H1 (cell line): ENCODE data around the gene DACT3. TPM values are rescaled to one million over a fixed set of nuclear protein-coding genes. Genes with fewer than 3 reads are reported as not detected.

ENCODE experiments used
- BACH1 ChIP-seq: IDR thresholded peaks from 2 replicates; pipeline ENCODE4 v1.6.1; 2012; ENCODE audit warnings: low read length, improper control_type of control experiment
- CHD2 ChIP-seq: IDR thresholded peaks from 2 replicates; pipeline ENCODE4 v1.6.1; 2012; ENCODE audit warnings: low read length, improper control_type of control experiment
- CHD7 ChIP-seq: fragments of 300-600 bp; sonication (generic); IDR thresholded peaks from 2 replicates; pipeline ENCODE4 v1.7.1; 2012; ENCODE audit warnings: low read length, moderate library complexity, mild to moderate bottlenecking, inconsistent platforms; ENCODE audit not compliant: insufficient replicate concordance
- CTCF ChIP-seq, 3 experiments: IDR thresholded peaks; 1 replicate in 2 of 3; 2 replicates in 1 of 3; pipeline versions ENCODE4 v1.5.1 to v1.6.1; 2011; ENCODE audit warnings: low read length in 3 of 3, mild to moderate bottlenecking in 3 of 3, inconsistent platforms in 2 of 3, low read depth in 1 of 3, moderate library complexity in 1 of 3; ENCODE audit not compliant: insufficient read depth in 1 of 3; ENCODE audit errors: control extremely low read depth in 1 of 3
- EP300 ChIP-seq, 2 experiments: IDR thresholded peaks; 1 replicate in 1 of 2; 2 replicates in 1 of 2; pipeline ENCODE4 v1.6.1; 2011 to 2012; ENCODE audit warnings: low read depth in 2 of 2, low read length in 2 of 2, mild to moderate bottlenecking in 2 of 2, borderline replicate concordance in 1 of 2, inconsistent platforms in 1 of 2, moderate library complexity in 1 of 2
- RFX5 ChIP-seq: IDR thresholded peaks from 2 replicates; pipeline ENCODE4 v1.6.1; 2011; ENCODE audit warnings: low read depth, low read length, improper control_type of control experiment, borderline replicate concordance
- SIRT6 ChIP-seq: IDR thresholded peaks from one replicate; pipeline ENCODE4 v1.7.1; 2012; ENCODE audit warnings: low read length, inconsistent platforms
- SIX5 ChIP-seq: IDR thresholded peaks from 2 replicates; pipeline ENCODE4 v1.6.1; 2011; ENCODE audit warnings: mild to moderate bottlenecking, low read depth, low read length
- TCF12 ChIP-seq: IDR thresholded peaks from 2 replicates; pipeline ENCODE4 v1.6.1; 2011; ENCODE audit warnings: low read depth, mild to moderate bottlenecking, low read length
- polyA plus RNA-seq, 7 experiments: library from polyadenylated mRNA; depleted of rRNA in 3 of 7; stranded (reverse) in 5 of 7; unstranded in 2 of 7; fragments of >200 nt in 5 of 7; fragments of 200-250 nt in 2 of 7; gene quantifications; 1 replicate in 5 of 7; 2 replicates in 1 of 7; 4 replicates in 1 of 7; pipeline versions ENCODE4 v1.2.1 to v1.2.3, GENCODE V29; 2011 to 2013; ENCODE audit warnings: missing spikeins in 2 of 7, mixed read lengths in 2 of 7
- total RNA-seq: library from RNA; stranded (reverse); fragmentation: NEBNext Ultra II Directional; extraction: Animal tissue kit (Norgen Biotek cat#: 25700); gene quantifications from 2 replicates; pipeline ENCODE4 v1.2.1, GENCODE V29; 2021

Gene DACT3
- total and polyA plus RNA-seq, 2 of the 8 experiments (the other 6 are each of a cell fraction or from before 2014, with no cell fraction given) = 1.8 to 2.0 TPM

DNA sequence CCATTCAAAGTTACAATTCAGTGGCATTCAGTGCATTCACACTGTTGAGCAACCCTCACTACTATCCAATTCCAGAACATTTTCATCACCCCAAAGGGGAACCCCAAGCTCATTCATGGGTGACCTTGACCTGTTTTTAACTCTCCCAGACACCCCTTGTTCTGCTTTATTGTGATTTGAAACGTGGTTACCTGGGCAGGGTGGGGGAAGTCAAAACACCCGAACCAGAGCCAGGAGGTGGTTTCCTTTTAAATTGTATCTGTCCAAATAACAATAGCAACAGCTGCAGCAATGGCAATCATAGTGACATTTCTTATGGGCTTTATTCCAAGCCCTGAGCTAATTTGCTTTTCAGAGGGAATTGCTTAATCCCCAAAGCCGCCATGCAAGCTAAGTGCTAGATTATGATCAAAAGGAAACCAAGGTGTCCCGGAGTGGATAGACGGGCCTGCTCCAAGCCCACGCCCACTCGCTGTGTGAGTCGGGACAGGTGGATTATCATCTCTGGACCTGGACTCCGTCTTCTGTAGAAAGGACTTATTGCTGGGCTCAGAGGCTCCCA is 42.2 kb downstream of the DACT3 start (continued):
- TF ChIP-seq CHD7 (no peak), SIRT6 (no peak), CTCF (IDR thresholded peaks at IDR 0.05; ENCODE audit: control extremely low read depth in 1 of 3, insufficient read depth in 1 of 3, low read depth in 1 of 3, low read length in 3 of 3) (no peak), BACH1 (no peak), RFX5 (no peak), CHD2 (no peak), TCF12 (no peak), SIX5 (no peak), EP300 (IDR thresholded peaks at IDR 0.05; ENCODE audit: borderline replicate concordance in 1 of 2, low read depth in 2 of 2, low read length in 2 of 2) (no peak)
